Activated CD4-positive, alpha-beta T cell treated with anti-CD3 and anti-CD28 coated beads, Interleukin-2, amount 50 U/mL, for 48 hours (primary cell): Measurements from ENCODE around the gene DNM1.

Experiments used
- DNase-seq, 2 experiments: peaks; one replicate each; pipeline ENCODE4 v3.0.0-alpha.2; 2020

Gene DNM1

GRCh38 chr9:128203024-128203706 lies at the start of gene DNM1:
Gene DNM1 (plus strand): TSS chr9:128203379. CDS start chr9:128203471, 92 bp downstream.
- peak; percentile 61 to 66 for DNase-seq

DNA sequence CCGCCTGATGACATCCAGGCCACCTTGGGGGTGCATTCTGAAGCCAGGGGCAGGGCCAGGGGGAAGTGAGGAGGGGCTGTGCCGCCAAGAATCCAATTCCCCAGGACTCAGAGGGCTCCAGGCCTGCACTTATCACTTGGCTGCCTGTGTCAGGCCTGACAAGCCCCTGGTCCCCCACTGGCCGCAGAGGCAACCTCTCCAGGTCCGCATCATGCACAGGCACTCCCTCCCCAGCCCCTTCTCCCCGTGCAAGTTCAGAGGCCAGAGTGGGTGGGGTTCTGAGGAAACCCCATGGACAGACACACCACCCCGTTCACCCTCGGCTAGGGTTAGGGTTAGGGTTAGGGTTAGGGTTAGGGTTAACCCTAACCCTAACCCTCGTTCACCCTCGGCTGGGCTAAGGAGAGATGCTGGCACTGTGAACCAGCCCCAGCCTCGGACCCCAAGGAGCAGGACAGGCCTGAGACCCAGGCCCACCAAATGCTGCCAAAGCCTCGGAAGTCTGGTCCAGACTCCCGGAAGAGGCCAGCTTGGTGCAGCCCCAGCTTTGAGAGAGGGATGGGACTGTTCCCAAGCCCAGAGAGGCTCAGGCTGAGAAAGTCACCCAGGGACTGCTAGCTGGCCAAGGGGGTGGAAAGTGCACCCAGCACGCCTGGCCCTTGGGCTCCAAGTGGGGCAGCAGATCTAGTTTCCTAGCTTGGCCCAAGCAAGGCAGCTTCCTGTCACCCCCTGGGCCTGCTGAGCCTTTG lies 49.1 kb upstream of the DNM1 start:
- no peak for DNase-seq

DNA sequence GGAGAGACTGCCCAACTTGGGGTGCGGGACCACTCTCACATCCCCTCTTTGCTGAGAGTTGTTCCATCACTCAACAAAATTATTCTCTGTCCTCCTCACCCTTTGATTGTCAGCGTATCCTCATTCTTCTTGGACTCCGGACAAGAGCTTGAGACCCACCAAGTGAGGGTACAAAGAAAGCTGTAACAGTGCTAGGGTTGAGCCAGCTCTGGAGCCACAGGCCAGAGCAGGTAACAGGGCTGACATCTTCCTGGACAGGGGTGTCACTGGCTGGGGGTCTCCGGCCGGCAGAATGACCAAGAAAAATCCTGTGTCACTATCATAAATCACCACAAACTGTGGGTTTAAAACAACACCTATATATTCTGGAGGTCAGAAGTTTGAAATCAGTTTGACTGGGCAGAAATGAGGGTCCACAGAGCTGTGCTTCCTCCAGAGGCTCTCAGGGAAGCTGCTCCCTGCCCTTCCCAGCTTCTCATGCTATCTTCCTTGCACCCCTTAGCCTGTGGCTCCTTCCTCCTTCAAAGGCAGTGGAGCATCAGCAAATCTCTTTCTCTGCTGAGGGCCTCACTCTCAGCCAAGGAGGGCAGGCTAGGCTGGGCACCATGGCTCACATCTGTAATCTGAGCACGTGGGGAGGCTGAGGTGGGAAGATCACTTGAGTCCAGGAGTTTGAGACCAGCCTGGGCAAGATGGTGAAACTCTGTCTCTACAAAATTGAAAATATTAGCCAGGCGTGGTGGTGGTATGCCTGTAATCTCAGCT lies 47.3 kb upstream of the DNM1 start:
- DNase-seq = no peak

DNA sequence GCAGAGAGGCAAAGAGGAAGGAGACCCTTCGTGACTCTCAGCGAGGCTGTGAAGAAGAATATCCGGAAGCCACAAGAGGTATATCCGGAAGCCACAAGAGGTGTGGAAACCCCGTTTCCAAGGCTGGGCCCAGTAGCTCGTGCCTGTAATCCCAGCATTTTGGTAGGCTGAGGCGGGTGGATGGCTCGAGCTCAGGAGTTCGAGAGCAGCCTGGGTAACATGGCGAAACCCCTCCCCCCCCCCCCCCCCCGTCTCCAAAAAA lies 43.7 kb upstream of the DNM1 start:
- DNase-seq = peak; percentile 47 to 57

DNA sequence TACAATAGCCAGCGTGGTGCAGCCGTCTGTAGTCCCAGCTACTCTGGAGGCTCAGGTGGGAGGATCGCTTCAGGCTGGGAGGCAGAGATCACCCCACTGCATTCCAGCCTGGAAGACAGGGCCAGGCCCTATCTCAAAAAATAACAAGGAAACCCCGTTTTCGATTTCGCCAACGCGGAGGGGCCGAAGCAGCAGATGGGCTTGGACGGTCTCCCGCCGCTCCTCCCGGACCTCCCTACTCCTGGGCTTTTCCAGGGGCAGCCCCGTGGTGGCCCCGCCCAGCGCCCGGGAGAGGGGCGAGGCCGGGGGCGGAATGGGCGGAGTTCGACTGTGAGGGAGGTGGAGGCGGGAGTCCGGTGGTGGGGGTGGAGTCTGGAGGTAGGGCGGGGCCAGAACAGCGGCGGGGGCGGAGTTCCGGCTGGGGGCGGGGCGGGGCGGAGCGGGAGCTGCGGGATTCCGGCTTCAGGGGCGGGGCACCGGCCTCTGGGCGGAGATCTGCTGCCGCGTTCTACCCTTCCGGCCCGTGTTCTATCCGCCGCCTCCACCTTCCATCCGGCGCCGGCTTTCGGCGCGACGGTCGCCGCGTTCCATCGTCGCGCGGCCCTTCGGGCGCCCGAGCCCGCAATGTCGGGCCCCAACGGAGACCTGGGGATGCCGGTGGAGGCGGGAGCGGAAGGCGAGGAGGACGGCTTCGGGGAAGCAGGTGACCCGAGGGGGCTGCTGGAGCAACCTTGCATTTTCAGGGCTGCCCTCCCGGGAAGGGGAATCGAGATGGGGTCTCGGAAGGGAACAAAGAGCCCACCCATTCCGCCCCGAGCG lies 43.2 kb upstream of the DNM1 start, which contains the start of gene BBLN:
BBLN (plus strand) TSS at position 482 of the 819 bp plus-strand sequence; CDS start at position 625, 143 bp downstream.
- peak; percentile 95 to 96 for DNase-seq

- DNase-seq = peak; percentile 59 to 66
Observed at GRCh38 chr9:128160603-128160987, 42.6 kb upstream of the DNM1 start.

- no peak for DNase-seq
Observed at GRCh38 chr9:128161215-128161902, 41.8 kb upstream of the DNM1 start.

- DNase-seq = no peak
Observed at GRCh38 chr9:128162215-128163026, 40.8 kb upstream of the DNM1 start.

DNA sequence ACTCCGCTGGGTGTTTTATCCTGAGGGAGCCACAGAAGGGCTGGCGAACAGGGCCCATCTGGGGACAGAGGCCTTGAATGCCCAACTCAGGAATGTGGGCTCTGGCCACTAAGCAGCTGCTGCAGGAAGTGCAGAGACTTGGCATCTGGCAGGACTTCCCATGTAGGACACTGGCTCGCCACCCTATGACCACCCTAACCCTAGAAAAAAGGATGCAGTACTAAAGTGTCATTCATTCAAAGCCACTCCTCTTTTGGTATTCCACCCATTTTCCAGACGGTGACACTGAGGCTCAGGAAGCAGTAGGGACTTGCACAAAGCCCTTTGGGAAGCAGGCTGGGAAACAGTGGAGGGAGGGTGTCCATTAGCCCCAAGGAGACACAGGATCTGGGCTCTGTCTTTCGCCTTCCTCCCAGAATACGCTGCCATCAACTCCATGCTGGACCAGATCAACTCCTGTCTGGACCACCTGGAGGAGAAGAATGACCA lies 40.1 kb upstream of the DNM1 start:
- DNase-seq = no peak

DNA sequence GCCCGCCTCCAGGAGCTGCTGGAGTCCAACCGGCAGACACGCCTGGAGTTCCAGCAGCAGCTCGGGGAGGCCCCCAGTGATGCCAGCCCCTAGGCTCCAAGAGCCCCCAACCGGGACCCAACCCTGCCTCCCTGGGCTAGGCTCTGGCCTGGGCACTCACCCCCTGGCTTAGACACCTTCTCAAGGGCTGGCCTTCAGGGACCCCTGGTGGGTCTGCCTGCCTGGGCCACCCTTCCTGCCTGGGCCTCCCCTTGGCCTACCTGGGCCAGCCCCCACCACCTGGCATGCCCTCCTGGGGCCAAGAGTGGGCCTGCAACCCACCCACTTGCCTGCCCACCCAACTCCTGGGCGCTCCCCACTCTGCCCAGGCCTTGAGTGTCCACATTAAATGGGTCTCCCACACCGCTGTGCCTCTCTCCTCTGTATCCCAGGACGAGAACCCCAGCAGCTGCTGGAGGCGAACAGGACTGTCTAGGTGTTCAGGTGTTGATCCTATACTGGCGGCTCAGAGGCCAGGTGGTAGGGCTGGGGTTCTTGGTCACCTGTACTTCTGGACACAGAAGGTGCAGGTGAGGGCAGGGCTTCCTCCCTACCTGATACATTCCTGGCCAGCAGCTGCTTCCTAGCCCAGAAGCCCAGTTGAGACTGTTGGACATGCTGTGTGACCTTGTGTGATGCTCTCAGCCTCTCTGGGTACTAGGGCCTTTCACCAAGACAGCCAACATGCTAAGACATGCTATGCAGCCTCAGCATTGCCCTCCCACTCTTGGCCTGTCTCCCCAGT lies 39.5 kb upstream of the DNM1 start:
- DNase-seq = no peak

DNA sequence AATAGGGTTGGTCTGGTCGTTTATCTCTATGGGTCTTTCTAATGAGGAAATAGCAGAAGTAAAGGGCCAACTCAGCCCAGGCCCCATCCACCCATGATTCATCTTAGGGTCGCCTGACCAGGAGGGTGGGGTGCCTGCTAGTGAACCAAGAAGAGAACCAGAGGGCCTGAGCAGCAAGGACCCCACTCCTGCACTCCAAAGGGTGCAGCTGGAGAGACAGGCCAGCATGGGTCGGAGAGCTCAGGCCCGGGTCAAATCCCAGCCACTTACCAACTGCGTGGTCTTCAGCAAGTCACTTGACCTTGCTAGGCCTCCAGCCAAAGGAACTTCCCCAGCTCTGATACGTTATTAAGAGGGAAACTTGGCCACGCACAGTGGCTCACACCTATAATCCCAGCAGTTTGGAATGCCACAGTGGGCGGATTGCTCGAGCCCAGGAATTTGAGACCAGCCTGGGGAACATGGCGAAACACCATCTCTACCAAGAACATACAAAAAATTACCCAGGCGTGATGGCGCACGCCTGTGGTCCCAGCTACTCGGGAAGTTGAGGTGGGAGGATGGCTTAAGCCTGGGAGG lies 38.8 kb upstream of the DNM1 start:
- no peak for DNase-seq

GRCh38 chr9:128166169-128166568 lies 37.0 kb upstream of the DNM1 start:
- DNase-seq = no peak

GRCh38 chr9:128167209-128167608 lies 36.0 kb upstream of the DNM1 start:
- DNase-seq = no peak

DNA sequence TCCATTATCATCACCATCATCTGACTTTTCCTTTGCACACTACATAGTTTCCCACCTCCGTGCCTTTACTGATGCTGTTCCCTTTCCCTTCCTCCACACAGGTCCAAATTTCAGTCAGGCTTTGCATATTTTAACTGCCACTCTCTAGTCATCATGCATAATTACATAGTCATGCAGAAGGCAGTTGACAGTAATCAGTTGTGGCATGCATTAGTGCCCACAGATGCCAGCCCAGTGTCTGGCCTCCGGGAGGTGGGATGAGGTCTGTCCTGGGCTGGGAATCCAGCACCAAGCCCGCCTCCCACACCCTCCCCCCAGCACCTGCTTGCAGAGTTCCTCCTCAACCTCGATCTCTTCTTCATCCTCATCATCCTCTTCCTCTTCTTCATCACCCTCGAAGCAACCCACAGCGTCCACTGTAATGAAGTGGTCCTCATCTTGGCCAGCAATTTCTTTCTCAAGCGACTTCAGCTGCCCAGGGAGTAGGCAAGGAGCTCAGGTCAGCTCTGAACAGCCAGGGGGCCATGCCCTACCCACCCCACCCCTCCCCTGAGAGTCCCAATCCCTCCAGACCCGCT lies 34.4 kb upstream of the DNM1 start:
- no peak for DNase-seq

- DNase-seq = no peak
Observed at GRCh38 chr9:128169492-128169891, 33.7 kb upstream of the DNM1 start.

- DNase-seq = no peak
Observed at GRCh38 chr9:128169925-128170324, 33.3 kb upstream of the DNM1 start.

- DNase-seq = no peak
Observed at GRCh38 chr9:128174062-128174461, 29.1 kb upstream of the DNM1 start.

DNA sequence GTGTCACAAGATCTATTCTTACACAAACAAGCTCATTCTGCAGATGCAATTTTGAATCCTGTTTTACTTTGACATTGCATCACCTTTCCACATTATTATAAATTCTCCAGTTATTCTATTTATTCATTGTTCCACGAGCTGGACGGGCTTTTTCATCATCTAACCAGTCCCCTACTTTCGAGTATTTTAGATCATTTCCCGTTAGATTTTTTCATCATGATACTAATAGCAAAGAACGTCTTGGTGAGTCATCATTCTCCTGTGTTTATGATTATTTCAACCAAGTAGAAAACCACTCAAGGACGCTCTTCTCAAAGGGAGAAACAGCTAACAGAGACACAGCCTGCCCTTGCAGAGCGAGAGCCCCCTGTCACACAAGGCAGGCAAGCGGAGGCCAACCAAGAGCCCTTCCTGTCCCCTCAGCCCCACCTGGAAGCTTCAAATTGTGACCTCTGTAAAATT lies 28.0 kb upstream of the DNM1 start:
- no peak for DNase-seq

GRCh38 chr9:128175726-128176125 lies 27.5 kb upstream of the DNM1 start:
- no peak for DNase-seq
